Ammon's horn (tissue), 1 donor: ENCODE measurements around the gene AOPEP.
A peak's percentile ranks its signal among the peaks of the same experiment; 100 is the strongest.

ENCODE experiments used
- DNase-seq: peaks from one replicate; pipeline ENCODE4 v3.0.0-alpha.2; 2016; ENCODE audit warnings: low spot score

Gene AOPEP

GRCh38 chr9:95036676-95037075 is 310.2 kb downstream of the AOPEP start:
- DNase-seq: peak; percentile 64

- no peak for DNase-seq
Observed at GRCh38 chr9:95037789-95038521, 311.5 kb downstream of the AOPEP start.

GRCh38 chr9:95038666-95039065 is 312.2 kb downstream of the AOPEP start:
- DNase-seq: no peak

- DNase-seq: no peak
Observed at GRCh38 chr9:95040106-95040505, 313.6 kb downstream of the AOPEP start.

GRCh38 chr9:95043826-95044225 is 317.3 kb downstream of the AOPEP start:
- no peak for DNase-seq

GRCh38 chr9:95044731-95045508 is 318.4 kb downstream of the AOPEP start:
- DNase-seq: no peak

GRCh38 chr9:95045751-95046150 is 319.3 kb downstream of the AOPEP start:
- DNase-seq: no peak

GRCh38 chr9:95047452-95048224 is 321.1 kb downstream of the AOPEP start:
- DNase-seq: no peak

- no peak for DNase-seq
Observed at GRCh38 chr9:95048225-95049087, 322.0 kb downstream of the AOPEP start.

GRCh38 chr9:95049761-95050160 is 323.3 kb downstream of the AOPEP start:
- no peak for DNase-seq

- no peak for DNase-seq
Observed at GRCh38 chr9:95053611-95054570, 327.4 kb downstream of the AOPEP start.

- no peak for DNase-seq
Observed at GRCh38 chr9:95055334-95055850, 328.9 kb downstream of the AOPEP start.

- DNase-seq: no peak
Observed at GRCh38 chr9:95055851-95056551, 329.5 kb downstream of the AOPEP start.

- DNase-seq: peak; percentile 53
Observed at GRCh38 chr9:95057101-95057500, 330.6 kb downstream of the AOPEP start.

GRCh38 chr9:95058121-95058785 is 331.8 kb downstream of the AOPEP start:
- DNase-seq: no peak

- no peak for DNase-seq
Observed at GRCh38 chr9:95058795-95059386, 332.4 kb downstream of the AOPEP start.

GRCh38 chr9:95060234-95060633 is 333.7 kb downstream of the AOPEP start:
- no peak for DNase-seq

- no peak for DNase-seq
Observed at GRCh38 chr9:95060916-95061315, 334.4 kb downstream of the AOPEP start.
